Astrocyte (in vitro differentiated cells and primary cell): ENCODE results near the gene VCL. TPM values are rescaled to one million over a fixed set of nuclear protein-coding genes. Genes with fewer than 3 reads are reported as not detected.

Experiments
- DNase-seq: peaks from one replicate; pipeline ENCODE4 v3.0.0-alpha.2; 2010; ENCODE audit warnings: low read depth
- FAIRE-seq: peaks from 2 replicates; lab custom pipeline; 2011; peaks lifted over from hg19 to GRCh38; lab: Jason Lieb, UNC
- H2AFZ ChIP-seq: 2 replicates; pipeline ENCODE4 v1.6.0; 2012; ENCODE audit warnings: low read depth, low read length, inconsistent platforms
- H3K27ac ChIP-seq: 2 replicates; pipeline ENCODE4 v1.5.1; 2011; ENCODE audit warnings: low read depth, low read length, inconsistent platforms
- H3K27me3 ChIP-seq: 2 replicates; pipeline ENCODE4 v1.6.0; 2011; ENCODE audit warnings: low read length, inconsistent platforms; ENCODE audit not compliant: insufficient read depth
- H3K36me3 ChIP-seq: 2 replicates; pipeline ENCODE4 v1.5.1; 2011; ENCODE audit warnings: low read length, inconsistent platforms; ENCODE audit not compliant: insufficient read depth
- H3K4me1 ChIP-seq: 2 replicates; pipeline ENCODE4 v1.5.1; 2011; ENCODE audit warnings: low read length, inconsistent platforms; ENCODE audit not compliant: insufficient read depth
- H3K4me2 ChIP-seq: 2 replicates; pipeline ENCODE4 v1.6.0; 2012; ENCODE audit warnings: low read length, inconsistent platforms
- H3K4me3 ChIP-seq: 2 replicates; pipeline ENCODE4 v1.5.1; 2011; ENCODE audit warnings: low read depth, mild to moderate bottlenecking, low read length, inconsistent platforms; ENCODE audit not compliant: insufficient read depth
- H3K79me2 ChIP-seq: 2 replicates; pipeline ENCODE4 v1.6.0; 2012; ENCODE audit warnings: mild to moderate bottlenecking, low read length, inconsistent platforms; ENCODE audit not compliant: insufficient read depth
- H3K9ac ChIP-seq: 2 replicates; pipeline ENCODE4 v1.6.0; 2012; ENCODE audit warnings: mild to moderate bottlenecking, low read length, inconsistent platforms
- H3K9me3 ChIP-seq: 2 replicates; pipeline ENCODE4 v1.5.1; 2012; ENCODE audit warnings: low read depth, mild to moderate bottlenecking, low read length, inconsistent platforms; ENCODE audit not compliant: insufficient read depth
- H4K20me1 ChIP-seq: 2 replicates; pipeline ENCODE4 v1.6.0; 2012; ENCODE audit warnings: low read length, inconsistent platforms; ENCODE audit not compliant: insufficient read depth
- H3K27ac Mint-ChIP-seq: one replicate; pipeline ENCODE4 v1.8.0; 2021; ENCODE audit warnings: mild to moderate bottlenecking, mixed read lengths; ENCODE audit not compliant: unreplicated experiment
- H3K27me3 Mint-ChIP-seq: one replicate; pipeline ENCODE4 v1.8.0; 2021; ENCODE audit warnings: low read depth, mixed read lengths; ENCODE audit not compliant: unreplicated experiment
- H3K36me3 Mint-ChIP-seq: one replicate; pipeline ENCODE4 v1.8.0; 2021; ENCODE audit warnings: low read depth, mixed read lengths; ENCODE audit not compliant: unreplicated experiment
- H3K4me1 Mint-ChIP-seq: one replicate; pipeline ENCODE4 v1.8.0; 2021; ENCODE audit warnings: low read depth, mixed read lengths; ENCODE audit not compliant: unreplicated experiment
- H3K4me3 Mint-ChIP-seq: one replicate; pipeline ENCODE4 v1.8.0; 2021; ENCODE audit warnings: mild to moderate bottlenecking, moderate library complexity, mixed read lengths; ENCODE audit not compliant: unreplicated experiment
- H3K9me3 Mint-ChIP-seq: one replicate; pipeline ENCODE4 v1.8.0; 2021; ENCODE audit warnings: mild to moderate bottlenecking, mixed read lengths; ENCODE audit not compliant: unreplicated experiment
- EZH2 ChIP-seq: IDR thresholded peaks from 2 replicates; pipeline ENCODE4 v1.6.1; 2012; ENCODE audit warnings: mild to moderate bottlenecking, low read length, inconsistent platforms; ENCODE audit not compliant: insufficient read depth
- total RNA-seq: library from RNA; stranded (reverse); gene quantifications from 2 replicates; pipeline ENCODE4 v1.2.1, GENCODE V29; 2021
- TF ChIP-seq, protein P1 (sequence below): IDR thresholded peaks from 2 replicates; pipeline ENCODE4 v1.5.1; 2011; ENCODE audit warnings: low read depth, mild to moderate bottlenecking, inconsistent platforms, low read length, moderate library complexity; ENCODE audit not compliant: insufficient read depth

VCL gene
- total RNA-seq, 1 donor from 2014 or later, result 474 TPM

DNA sequence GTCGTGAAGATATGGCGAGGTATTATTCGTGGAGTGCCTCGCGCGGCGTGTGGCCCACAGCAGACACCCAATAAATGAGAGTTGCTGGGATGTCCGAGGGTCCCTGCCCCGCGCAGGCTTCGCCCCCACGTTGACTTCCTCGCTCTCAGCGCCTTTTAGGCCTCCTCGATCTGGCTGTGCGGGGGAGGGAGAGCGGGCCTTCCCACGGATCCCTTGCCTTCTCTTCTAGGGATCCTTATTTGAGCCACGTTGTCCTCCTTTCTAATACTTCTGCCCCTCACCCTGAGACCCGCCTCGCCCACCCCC lies 660 bp downstream of the VCL start:
- Mint-ChIP-seq H3K36me3 (peaks cover 13% of the 10 kb centered on the region), H3K4me3 (peak overlapping the region; percentile 100), H3K27ac (peak overlapping the region; percentile 94), H3K4me1 (peaks cover 27% of the 10 kb centered on the region), H3K27me3 (no peaks in the 10 kb centered on the region), H3K9me3 (no peaks in the 10 kb centered on the region)
- Histone ChIP-seq H4K20me1 (peaks cover 54% of the 10 kb centered on the region), H2AFZ (no peak overlapping the region), H3K4me3 (peak overlapping the region; percentile 92), H3K9me3 (no peaks in the 10 kb centered on the region), H3K36me3 (peaks cover 8% of the 10 kb centered on the region), H3K4me1 (peaks cover 29% of the 10 kb centered on the region), H3K27ac (peak overlapping the region; percentile 89), H3K9ac (peak overlapping the region; percentile 95), H3K27me3 (no peaks in the 10 kb centered on the region), H3K4me2 (peak overlapping the region; percentile 88), H3K79me2 (peaks cover 57% of the 10 kb centered on the region)
- no peak for FAIRE-seq
- TF ChIP-seq, protein P1, sequence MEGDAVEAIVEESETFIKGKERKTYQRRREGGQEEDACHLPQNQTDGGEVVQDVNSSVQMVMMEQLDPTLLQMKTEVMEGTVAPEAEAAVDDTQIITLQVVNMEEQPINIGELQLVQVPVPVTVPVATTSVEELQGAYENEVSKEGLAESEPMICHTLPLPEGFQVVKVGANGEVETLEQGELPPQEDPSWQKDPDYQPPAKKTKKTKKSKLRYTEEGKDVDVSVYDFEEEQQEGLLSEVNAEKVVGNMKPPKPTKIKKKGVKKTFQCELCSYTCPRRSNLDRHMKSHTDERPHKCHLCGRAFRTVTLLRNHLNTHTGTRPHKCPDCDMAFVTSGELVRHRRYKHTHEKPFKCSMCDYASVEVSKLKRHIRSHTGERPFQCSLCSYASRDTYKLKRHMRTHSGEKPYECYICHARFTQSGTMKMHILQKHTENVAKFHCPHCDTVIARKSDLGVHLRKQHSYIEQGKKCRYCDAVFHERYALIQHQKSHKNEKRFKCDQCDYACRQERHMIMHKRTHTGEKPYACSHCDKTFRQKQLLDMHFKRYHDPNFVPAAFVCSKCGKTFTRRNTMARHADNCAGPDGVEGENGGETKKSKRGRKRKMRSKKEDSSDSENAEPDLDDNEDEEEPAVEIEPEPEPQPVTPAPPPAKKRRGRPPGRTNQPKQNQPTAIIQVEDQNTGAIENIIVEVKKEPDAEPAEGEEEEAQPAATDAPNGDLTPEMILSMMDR, result no peak
- TF ChIP-seq EZH2, result no peak
- DNase-seq, result no peak

GRCh38 chr10:73998929-73999691 lies 1.2 kb downstream of the VCL start:
- Histone ChIP-seq H2AFZ (no peak overlapping the region), H3K4me1 (peaks cover 32% of the 10 kb centered on the region)

More at GRCh38 chr10:73998929-73999691, 1.2 kb downstream of the VCL start:
- TF ChIP-seq, protein P1, result peak; percentile 34
- no peak for TF ChIP-seq EZH2
- Histone ChIP-seq H3K4me3 (peak overlapping the region; percentile 92), H3K79me2 (peaks cover 62% of the 10 kb centered on the region), H3K27me3 (no peaks in the 10 kb centered on the region), H3K36me3 (peaks cover 8% of the 10 kb centered on the region), H3K9me3 (no peaks in the 10 kb centered on the region), H3K9ac (peak overlapping the region; percentile 95), H3K4me2 (peak overlapping the region; percentile 88), H3K27ac (peak overlapping the region; percentile 89), H4K20me1 (peaks cover 59% of the 10 kb centered on the region)
- Mint-ChIP-seq H3K27ac (peak overlapping the region; percentile 94), H3K9me3 (no peaks in the 10 kb centered on the region), H3K4me3 (peak overlapping the region; percentile 100), H3K4me1 (peaks cover 28% of the 10 kb centered on the region), H3K27me3 (no peaks in the 10 kb centered on the region), H3K36me3 (peaks cover 13% of the 10 kb centered on the region)
- no peak for FAIRE-seq
- peak; percentile 86 for DNase-seq
